Astrocyte of the spinal cord (primary cell): Measurements from ENCODE around the gene CELF3.

Experiments used
- DNase-seq: peaks from one replicate; pipeline ENCODE4 v3.0.0; 2011; ENCODE audit warnings: low read depth, low spot score
- H3K4me3 ChIP-seq: 2 replicates; pipeline ENCODE4 v1.5.1; 2011; ENCODE audit warnings: low read depth, mild to moderate bottlenecking, low read length, moderate library complexity
- in situ Hi-C: cut with HindIII; loops from 2 replicates; pipeline ENCODE4 v1.10.0; 2017; ENCODE audit warnings: low sequenced_read_pairs
- TF ChIP-seq, protein P1 (sequence below): IDR thresholded peaks from 2 replicates; pipeline ENCODE4 v1.5.1; 2012; ENCODE audit warnings: low read depth, mild to moderate bottlenecking, low read length, inconsistent platforms

The CELF3 gene

GRCh38 chr1:151729966-151730291 lies 13.3 kb upstream of the CELF3 start:
- TF ChIP-seq, protein P1, sequence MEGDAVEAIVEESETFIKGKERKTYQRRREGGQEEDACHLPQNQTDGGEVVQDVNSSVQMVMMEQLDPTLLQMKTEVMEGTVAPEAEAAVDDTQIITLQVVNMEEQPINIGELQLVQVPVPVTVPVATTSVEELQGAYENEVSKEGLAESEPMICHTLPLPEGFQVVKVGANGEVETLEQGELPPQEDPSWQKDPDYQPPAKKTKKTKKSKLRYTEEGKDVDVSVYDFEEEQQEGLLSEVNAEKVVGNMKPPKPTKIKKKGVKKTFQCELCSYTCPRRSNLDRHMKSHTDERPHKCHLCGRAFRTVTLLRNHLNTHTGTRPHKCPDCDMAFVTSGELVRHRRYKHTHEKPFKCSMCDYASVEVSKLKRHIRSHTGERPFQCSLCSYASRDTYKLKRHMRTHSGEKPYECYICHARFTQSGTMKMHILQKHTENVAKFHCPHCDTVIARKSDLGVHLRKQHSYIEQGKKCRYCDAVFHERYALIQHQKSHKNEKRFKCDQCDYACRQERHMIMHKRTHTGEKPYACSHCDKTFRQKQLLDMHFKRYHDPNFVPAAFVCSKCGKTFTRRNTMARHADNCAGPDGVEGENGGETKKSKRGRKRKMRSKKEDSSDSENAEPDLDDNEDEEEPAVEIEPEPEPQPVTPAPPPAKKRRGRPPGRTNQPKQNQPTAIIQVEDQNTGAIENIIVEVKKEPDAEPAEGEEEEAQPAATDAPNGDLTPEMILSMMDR: no peak
- no peak overlapping the region for H3K4me3 ChIP-seq
- in situ Hi-C loops: no loop called here
- no peak for DNase-seq

DNA sequence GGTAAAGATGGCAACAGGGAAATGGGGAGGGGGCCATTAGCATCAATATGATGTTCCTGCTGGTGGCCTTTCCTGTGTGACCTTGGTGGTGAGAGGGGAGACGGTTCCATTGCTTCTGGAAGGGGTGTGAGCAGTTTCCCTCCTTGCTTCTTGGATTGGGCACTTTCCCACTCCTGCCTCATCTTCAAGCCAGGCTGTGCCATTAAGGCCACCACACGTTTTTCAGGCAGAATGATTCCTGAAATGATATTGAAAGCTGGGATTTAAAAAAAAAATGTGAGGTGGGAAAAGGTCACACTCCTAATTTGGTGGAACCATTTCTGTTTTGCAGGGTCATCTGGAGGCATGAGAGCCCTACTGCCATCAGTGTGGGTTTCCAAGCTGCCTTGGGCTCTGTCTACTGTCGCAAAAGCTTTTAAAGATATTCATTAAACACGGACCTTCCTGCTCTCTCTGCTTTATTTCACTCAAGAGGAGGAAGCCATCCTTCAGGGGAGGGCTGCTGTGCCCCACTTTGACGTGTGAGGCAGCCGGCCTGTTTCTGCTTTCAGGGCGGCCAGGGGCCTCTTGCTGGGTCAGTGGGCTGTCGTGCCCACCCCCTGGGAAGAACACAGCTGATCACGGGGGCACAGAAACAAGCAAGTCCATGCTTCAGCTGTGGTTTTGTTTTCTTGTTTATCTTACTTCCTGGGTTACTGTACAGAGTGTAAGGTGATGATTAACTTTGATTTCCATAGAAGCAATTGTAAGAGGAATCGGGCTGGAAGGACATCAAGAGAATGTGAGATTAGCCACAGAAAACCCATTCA lies 12.8 kb upstream of the CELF3 start:
- in situ Hi-C loops: no loop called here
- TF ChIP-seq, protein P1: no peak
- no peak for DNase-seq
- H3K4me3 ChIP-seq: no peak overlapping the region

- TF ChIP-seq, protein P1: no peak
- peak; percentile 53 for DNase-seq
- peak overlapping the region; percentile 1 for H3K4me3 ChIP-seq
- in situ Hi-C loops: no loop called here
Observed at GRCh38 chr1:151728151-151729054, 11.8 kb upstream of the CELF3 start.

DNA sequence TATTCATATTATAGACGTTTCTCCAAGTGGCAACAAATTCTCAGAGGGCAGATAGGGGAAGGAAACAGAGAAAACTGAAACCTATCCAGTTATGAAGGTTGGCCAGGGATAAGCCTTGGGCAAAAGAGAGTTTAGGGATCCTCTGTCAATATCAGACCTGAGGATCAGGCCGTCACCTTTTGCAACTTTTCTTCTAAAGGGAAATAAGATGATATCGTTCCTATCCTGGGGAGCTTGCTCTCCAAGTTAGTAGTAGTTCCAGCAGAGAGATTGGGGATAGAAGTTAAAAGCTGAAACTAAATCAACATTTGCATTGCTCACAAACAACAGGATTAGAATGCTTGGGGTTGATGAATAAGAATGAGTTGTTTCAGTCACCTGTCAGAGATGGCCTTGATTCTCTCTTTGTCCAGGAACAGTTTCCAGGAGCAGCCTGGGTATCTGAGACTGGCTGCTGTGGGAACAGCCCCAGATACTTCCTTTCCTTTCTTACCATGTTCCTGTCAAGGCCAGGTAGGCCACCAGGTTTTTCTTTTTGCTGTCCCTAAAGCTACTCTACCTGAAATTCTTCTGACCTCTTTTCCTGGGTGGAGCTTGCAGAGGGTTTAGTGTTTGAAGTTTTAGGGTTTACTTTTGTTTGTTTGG lies 7.2 kb upstream of the CELF3 start:
- in situ Hi-C loops: no loop called here
- TF ChIP-seq, protein P1: no peak
- DNase-seq: no peak

DNA sequence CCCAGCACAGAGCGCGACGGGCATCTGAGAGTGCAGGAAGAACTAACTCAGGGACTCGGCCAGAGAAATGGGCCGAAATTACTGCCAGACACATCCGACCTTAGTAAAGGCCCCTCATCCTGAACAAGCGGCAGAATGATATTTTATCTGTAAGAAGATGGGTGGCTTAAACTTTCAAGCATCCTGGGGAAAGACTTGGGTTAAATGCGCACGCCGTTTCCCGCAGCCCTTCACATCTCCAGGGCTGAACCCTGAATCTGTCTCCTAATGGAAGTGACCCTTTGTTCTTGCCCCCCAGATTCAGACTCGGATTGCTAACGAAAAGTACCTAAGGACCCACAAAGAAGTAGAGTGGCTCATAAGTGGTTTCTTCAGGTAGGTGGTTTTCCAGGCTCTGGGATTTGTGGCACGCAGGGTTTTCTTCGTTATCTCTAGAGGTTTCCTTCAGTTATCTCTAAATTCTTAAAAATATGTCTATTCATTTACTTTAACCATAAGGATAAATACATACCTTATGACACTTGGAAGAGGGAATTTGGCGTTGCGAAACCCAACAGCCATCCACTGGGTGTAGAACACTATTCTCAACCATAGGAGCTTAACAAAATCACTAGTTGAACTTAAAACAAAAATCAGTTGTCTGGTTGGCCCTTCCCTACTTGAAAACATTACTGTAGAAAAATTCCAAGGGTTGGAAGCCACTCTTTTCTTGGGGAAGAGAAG lies 5.3 kb upstream of the CELF3 start:
- peak overlapping the region; percentile 33 for H3K4me3 ChIP-seq
- TF ChIP-seq, protein P1: no peak
- in situ Hi-C loops: no loop called here
- no peak for DNase-seq

More for the DNA sequence above, 7.2 kb upstream of the CELF3 start:
- H3K4me3 ChIP-seq: no peak overlapping the region
